ENCODE results near the gene SORT1. TPM values are rescaled to one million over a fixed set of nuclear protein-coding genes. Genes with fewer than 3 reads are reported as not detected.

SORT1 gene
- total and polyA plus RNA-seq, 2 of the 13 experiments (the other 11 are each of a cell fraction or from before 2014, with no cell fraction given) = 32.4 to 93.0 TPM

GRCh38 chr1:109397581-109398342, at the start of gene SORT1 (continued):
- 0 out of 2 replicates have a peak, but pooled peaks have one; percentile 55 for TF ChIP-seq ATF6 (CRISPR knock-in tag; conservative IDR thresholded peaks at IDR 0.05)
- TF ChIP-seq FOXA1 (IDR thresholded peaks at IDR 0.05) = no peak
- TF ChIP-seq FOXA1 (CRISPR knock-in tag; IDR thresholded peaks at IDR 0.05) = no peak
- peak; percentile 68; the same call in 1 of the 2 replicates for TF ChIP-seq IKZF5 (CRISPR knock-in tag; IDR thresholded peaks at IDR 0.05)
- peak; percentile 80 for TF ChIP-seq PHF21A (CRISPR knock-in tag; IDR thresholded peaks at IDR 0.05)
- no peak for TF ChIP-seq ZBTB49 (CRISPR knock-in tag; IDR thresholded peaks at IDR 0.05; ENCODE audit: borderline replicate concordance)
- TF ChIP-seq HMGXB3 (CRISPR knock-in tag; IDR thresholded peaks at IDR 0.05; ENCODE audit: borderline replicate concordance) = peak; percentile 79; the same call in 1 of the 2 replicates
- TF ChIP-seq HNRNPLL (IDR thresholded peaks at IDR 0.05; ENCODE audit: low read depth, low read length, poor library complexity, severe bottlenecking) = peak; percentile 73
- TF ChIP-seq RFXAP (CRISPR knock-in tag; IDR thresholded peaks at IDR 0.05; ENCODE audit: borderline replicate concordance) = peak; percentile 56; the same call in 1 of the 2 replicates
- 0 out of 2 replicates have a peak, but pooled peaks have one; percentile 49 for TF ChIP-seq ZNF792 (CRISPR knock-in tag; IDR thresholded peaks at IDR 0.05)
- TF ChIP-seq PAXIP1 (CRISPR knock-in tag; conservative IDR thresholded peaks at IDR 0.05) = peak; percentile 26; the same call in 1 of the 2 replicates
- TF ChIP-seq ZSCAN29 (CRISPR knock-in tag; conservative IDR thresholded peaks at IDR 0.05) = no peak
- peak; percentile 42; the same call in 1 of the 2 replicates for TF ChIP-seq GATAD1 (CRISPR knock-in tag; IDR thresholded peaks at IDR 0.05)
- TF ChIP-seq HHEX (CRISPR knock-in tag; IDR thresholded peaks at IDR 0.05) = no peak
- no peak for TF ChIP-seq KLF13 (CRISPR knock-in tag; IDR thresholded peaks at IDR 0.05)
